HG03196 (cell line): ENCODE results near the gene SPANXC.
"Not testable (repeated sequence)": the region's sequence is repeated elsewhere in the genome, so short reads cannot be mapped to it uniquely, and the experiment has no call there.

ENCODE experiments used
- ATAC-seq: cut with Tn5 transposase; IDR thresholded peaks from one replicate; pipeline ENCODE4 v1.9.1; 2021; ENCODE audit not compliant: unreplicated experiment

Gene SPANXC

GRCh38 chrX:141242417-141242816, at the start of gene SPANXC:
TSS of gene SPANXC (minus strand) at chrX:141242517. CDS start at chrX:141242457, 60 bp downstream.
- ATAC-seq, result not testable (repeated sequence)

GRCh38 chrX:141279476-141279875, 37.2 kb upstream of the SPANXC start:
- no peak for ATAC-seq

- no peak for ATAC-seq
Observed at GRCh38 chrX:141278306-141278705, 36.0 kb upstream of the SPANXC start.

- ATAC-seq, result no peak
Observed at GRCh38 chrX:141258080-141258479, 15.8 kb upstream of the SPANXC start.

DNA sequence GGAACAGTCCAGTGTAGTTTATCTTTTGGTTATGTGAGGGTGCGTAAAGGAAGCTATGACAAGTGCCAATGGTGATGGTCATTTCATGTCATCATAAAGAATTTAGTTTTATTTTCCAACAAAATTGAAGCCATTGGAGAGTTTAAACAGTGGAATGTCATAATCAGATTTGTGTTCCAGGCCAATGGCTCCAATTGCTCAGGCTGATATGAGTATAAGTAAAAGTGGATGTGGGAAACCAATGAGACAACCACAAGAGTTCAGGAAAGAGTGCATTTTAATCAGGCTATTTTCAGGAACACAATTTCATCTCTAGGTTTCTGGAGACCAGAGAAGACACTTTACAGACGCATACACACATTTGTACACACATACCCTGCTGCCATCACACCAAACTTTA, 20.7 kb downstream of the SPANXC start:
- no peak for ATAC-seq

- no peak for ATAC-seq
Observed at GRCh38 chrX:141220342-141221008, 21.8 kb downstream of the SPANXC start.

DNA sequence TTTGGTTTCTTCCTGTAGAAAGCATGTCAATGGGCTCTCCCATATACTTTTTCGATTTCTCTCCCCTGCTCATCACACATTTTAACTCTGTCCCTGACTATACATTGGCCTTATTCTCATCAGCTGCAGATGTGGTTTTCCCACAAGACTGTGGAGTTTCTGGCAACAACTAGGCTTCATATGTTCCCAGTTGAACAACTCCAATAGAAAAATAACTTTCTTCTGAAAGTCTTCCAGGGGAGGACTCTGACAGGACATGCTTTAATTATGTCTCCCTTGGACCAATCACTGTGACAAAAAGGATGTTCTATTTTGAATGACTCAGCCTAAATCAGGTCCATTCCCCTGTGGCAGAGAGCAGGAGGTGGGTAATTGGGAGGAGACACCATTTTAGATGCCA, 28.1 kb downstream of the SPANXC start:
- no peak for ATAC-seq

DNA sequence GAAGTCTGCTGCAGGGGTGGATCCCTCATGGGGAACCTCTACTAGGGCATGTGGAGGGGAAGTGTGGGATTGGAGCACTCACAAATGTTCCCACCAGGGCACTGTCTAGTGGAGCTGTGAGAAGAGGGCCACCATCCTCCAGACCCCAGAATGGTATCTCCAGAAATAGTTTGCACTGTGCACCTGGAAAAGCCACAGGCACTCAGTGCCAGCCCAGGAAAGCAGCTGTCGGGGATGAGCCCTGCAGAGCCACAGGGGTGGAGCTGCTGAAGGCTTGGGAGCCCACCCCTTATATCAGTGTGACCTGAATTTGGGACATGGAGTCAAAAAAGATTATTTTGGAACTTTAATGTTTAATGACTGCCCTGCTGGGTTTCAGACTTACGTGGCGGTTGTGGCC, 40.4 kb downstream of the SPANXC start:
- ATAC-seq, result no peak
